GM12874 (cell line): ENCODE measurements around the gene FSTL3.

Experiments
- CTCF ChIP-seq: IDR thresholded peaks from 2 replicates; pipeline ENCODE4 v1.5.1; 2011; ENCODE audit warnings: low read depth, mild to moderate bottlenecking, control low read depth, low read length, moderate library complexity; ENCODE audit not compliant: insufficient read depth

FSTL3 gene

GRCh38 chr19:711254-711653 lies 35.1 kb downstream of the FSTL3 start:
- no peak for TF ChIP-seq CTCF

GRCh38 chr19:715347-715746 lies 39.2 kb downstream of the FSTL3 start:
- TF ChIP-seq CTCF: no peak

- no peak for TF ChIP-seq CTCF
Observed at GRCh38 chr19:718251-718951, 42.2 kb downstream of the FSTL3 start.

DNA sequence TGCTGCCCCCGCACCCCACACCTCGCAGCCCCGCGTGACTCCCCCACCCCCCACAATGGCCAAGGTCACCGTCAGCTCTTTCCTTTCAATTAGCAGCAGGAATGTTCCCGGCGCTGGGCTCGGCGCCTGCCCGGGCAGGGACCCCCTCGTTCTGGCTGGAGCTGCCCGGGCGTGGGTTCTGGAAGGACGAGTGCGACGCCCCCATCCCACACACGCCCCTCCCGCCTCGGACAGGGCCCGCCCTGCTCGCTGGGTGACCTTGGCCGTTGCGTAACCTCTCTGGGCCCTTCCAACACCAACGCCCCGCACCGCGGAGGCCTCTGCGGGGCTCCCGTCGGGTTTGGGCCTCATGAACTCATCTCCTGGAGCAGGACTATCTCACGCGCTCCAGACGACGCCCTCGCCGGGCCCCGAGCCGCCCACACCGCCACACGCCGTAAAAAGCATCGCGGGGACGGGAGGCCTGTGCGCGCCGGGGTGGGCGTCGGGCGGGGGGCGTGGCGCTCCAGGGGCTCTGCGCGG lies 42.9 kb downstream of the FSTL3 start:
- TF ChIP-seq CTCF: no peak

DNA sequence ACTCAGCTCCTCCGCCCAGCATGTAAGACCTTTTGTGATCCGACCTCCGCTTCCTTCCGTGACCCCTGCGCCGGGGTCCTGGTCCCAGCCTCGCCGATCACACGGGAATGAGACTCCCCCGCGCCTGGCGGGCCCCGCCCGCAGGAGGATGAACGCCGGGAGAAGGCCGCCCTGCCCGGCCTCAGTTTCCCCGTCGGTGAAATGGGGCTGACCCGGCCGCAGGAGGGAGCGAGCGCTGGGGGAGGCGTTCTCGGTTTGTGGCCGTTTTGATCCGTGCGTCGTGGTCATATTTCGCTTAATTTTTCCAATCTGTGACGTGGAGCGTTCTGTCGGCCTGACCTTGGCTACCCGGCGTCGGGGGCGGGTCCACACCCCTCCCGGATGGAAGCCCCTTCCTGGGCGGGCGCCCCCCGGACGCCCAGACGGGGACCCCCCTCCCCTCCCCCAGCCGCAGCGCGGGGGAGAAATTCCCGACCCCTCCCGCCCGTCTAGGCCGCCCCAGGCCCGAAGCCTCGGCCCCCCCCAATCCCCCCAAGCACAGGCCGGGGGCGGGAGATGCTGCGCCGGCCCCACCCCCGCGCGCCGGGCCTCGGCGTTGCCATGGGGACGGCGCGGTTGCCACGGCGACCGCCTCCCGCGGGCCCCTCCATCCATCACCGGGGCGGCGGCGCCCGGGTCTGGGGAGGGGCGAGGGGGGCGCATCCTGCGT lies 43.6 kb downstream of the FSTL3 start:
- no peak for TF ChIP-seq CTCF

GRCh38 chr19:720345-721160 lies 44.4 kb downstream of the FSTL3 start:
- no peak for TF ChIP-seq CTCF

GRCh38 chr19:722553-723101 lies 46.4 kb downstream of the FSTL3 start:
- no peak for TF ChIP-seq CTCF
